WTC11 (cell line): ENCODE results near the gene PEX7.

Source experiments
- ETV6 ChIP-seq: sonication (generic); formaldehyde crosslinking; IDR thresholded peaks from 2 replicates; pipeline ENCODE4 v1.8.1; 2022; ENCODE audit warnings: mild to moderate bottlenecking, missing genetic modification reagents
- FOXJ3 ChIP-seq: sonication (generic); formaldehyde crosslinking; IDR thresholded peaks from 2 replicates; pipeline ENCODE4 v1.9.0; 2021; ENCODE audit warnings: missing genetic modification reagents, mild to moderate bottlenecking, borderline replicate concordance
- JUN ChIP-seq: sonication (generic); formaldehyde crosslinking; IDR thresholded peaks from 2 replicates; pipeline ENCODE4 v1.8.0; 2023; ENCODE audit warnings: mild to moderate bottlenecking, missing genetic modification reagents
- TF ChIP-seq, protein P1 (sequence below): fragments of 200-600 bp; IDR thresholded peaks from 2 replicates; pipeline ENCODE4 v1.8.0; 2022; ENCODE audit warnings: antibody characterized with exemption
- TF ChIP-seq, protein P2 (sequence below): fragments of 250-450 bp; sonication (Bioruptor Pico); IDR thresholded peaks from 2 replicates; pipeline ENCODE4 v2.1.2; 2022; ENCODE audit warnings: mild to moderate bottlenecking, moderate library complexity
- TF ChIP-seq, protein P3 (sequence below): sonication (generic); formaldehyde crosslinking; IDR thresholded peaks from 2 replicates; pipeline ENCODE4 v1.8.1; 2023; ENCODE audit warnings: mild to moderate bottlenecking, missing genetic modification reagents, moderate library complexity

DNA sequence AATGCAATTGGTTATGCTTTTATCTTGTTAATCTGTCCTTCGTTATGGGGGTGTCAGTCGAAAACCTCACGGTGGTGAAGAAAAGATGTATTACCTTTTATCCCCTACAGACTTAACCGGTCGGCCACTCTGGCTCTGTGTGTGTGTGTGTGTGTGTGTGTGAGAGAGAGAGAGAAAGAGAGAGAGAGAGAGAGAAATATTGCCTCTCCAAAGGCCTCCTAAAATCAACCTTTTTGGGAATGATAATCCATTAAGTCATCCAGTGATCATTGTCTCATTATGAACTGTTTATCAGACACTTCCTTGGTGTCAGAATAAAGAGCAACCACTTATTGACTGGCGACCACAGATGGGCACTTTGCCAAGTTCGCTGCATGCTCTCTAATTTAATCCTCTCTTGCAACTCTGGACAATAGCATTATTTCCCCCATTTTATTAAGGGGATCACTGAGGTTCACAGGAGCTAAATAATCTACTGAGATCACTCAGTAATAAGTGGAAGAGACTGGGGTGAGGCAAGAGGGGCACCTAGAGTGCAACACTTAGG lies 130.4 kb downstream of the PEX7 start:
- TF ChIP-seq, protein P1, sequence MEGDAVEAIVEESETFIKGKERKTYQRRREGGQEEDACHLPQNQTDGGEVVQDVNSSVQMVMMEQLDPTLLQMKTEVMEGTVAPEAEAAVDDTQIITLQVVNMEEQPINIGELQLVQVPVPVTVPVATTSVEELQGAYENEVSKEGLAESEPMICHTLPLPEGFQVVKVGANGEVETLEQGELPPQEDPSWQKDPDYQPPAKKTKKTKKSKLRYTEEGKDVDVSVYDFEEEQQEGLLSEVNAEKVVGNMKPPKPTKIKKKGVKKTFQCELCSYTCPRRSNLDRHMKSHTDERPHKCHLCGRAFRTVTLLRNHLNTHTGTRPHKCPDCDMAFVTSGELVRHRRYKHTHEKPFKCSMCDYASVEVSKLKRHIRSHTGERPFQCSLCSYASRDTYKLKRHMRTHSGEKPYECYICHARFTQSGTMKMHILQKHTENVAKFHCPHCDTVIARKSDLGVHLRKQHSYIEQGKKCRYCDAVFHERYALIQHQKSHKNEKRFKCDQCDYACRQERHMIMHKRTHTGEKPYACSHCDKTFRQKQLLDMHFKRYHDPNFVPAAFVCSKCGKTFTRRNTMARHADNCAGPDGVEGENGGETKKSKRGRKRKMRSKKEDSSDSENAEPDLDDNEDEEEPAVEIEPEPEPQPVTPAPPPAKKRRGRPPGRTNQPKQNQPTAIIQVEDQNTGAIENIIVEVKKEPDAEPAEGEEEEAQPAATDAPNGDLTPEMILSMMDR, result no peak
- TF ChIP-seq, protein P2, sequence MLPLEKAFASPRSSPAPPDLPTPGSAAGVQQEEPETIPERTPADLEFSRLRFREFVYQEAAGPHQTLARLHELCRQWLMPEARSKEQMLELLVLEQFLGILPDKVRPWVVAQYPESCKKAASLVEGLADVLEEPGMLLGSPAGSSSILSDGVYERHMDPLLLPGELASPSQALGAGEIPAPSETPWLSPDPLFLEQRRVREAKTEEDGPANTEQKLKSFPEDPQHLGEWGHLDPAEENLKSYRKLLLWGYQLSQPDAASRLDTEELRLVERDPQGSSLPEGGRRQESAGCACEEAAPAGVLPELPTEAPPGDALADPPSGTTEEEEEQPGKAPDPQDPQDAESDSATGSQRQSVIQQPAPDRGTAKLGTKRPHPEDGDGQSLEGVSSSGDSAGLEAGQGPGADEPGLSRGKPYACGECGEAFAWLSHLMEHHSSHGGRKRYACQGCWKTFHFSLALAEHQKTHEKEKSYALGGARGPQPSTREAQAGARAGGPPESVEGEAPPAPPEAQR, result no peak
- TF ChIP-seq JUN (no peak), ETV6 (CRISPR knock-in tag) (no peak), FOXJ3 (no peak)
- TF ChIP-seq, protein P3, sequence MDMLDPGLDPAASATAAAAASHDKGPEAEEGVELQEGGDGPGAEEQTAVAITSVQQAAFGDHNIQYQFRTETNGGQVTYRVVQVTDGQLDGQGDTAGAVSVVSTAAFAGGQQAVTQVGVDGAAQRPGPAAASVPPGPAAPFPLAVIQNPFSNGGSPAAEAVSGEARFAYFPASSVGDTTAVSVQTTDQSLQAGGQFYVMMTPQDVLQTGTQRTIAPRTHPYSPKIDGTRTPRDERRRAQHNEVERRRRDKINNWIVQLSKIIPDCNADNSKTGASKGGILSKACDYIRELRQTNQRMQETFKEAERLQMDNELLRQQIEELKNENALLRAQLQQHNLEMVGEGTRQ (CRISPR knock-in tag), result no peak
